Measurements from ENCODE around the gene OTOA.
A peak's percentile ranks its signal among the peaks of the same experiment; 100 is the strongest.
"Not testable (repeated sequence)": the region's sequence is repeated elsewhere in the genome, so short reads cannot be mapped to it uniquely, and the experiment has no call there.

- TF ChIP-seq POLR2A (IDR thresholded peaks at IDR 0.05; ENCODE audit: extremely low read depth, insufficient read length); MYC (IDR thresholded peaks at IDR 0.05; ENCODE audit: low read depth, low read length): not testable (repeated sequence)
- peak; percentile 26 for TF ChIP-seq CTCF (IDR thresholded peaks at IDR 0.05; ENCODE audit: low read depth, low read length)
These were observed 138.0 kb downstream of the OTOA start for GRCh38 chr16:21801538-21802374.
